HuH-7.5 (cell line): ENCODE measurements around the gene CFAP57.

ENCODE experiments used
- DNase-seq: peaks from one replicate; pipeline ENCODE4 v3.0.0; 2011; ENCODE audit warnings: low spot score

CFAP57 gene

DNA sequence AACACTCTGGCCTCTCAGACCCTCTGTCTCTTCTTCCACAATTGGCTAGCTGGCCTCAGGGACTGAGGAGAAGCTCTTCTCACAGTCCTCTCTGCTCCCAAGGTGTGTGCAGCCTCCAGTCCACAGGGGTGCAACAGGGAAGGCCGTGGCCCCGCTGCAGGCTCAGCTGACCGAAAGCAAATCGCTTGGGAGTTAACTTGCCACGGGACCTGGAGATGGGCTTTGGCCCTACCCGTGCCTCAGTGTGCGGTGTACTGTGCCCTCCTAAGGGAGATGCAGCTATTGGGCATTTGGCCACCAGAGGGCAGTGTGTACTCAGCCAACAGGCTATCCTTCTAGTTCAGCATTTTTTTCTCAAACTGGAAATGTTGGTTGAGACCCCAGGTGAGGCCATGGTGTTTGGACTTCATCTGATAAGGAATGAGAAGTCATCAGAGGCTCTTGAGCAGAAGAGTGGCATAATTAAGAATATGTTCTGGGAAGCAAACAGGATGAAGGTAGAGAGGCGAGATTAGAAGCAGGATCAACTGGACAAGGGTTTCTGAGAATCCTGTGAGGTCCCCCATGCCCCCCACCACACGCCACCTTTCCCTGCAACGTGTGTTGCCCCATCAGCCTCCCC is 55.1 kb downstream of the CFAP57 start:
- peak; percentile 57 for DNase-seq

DNA sequence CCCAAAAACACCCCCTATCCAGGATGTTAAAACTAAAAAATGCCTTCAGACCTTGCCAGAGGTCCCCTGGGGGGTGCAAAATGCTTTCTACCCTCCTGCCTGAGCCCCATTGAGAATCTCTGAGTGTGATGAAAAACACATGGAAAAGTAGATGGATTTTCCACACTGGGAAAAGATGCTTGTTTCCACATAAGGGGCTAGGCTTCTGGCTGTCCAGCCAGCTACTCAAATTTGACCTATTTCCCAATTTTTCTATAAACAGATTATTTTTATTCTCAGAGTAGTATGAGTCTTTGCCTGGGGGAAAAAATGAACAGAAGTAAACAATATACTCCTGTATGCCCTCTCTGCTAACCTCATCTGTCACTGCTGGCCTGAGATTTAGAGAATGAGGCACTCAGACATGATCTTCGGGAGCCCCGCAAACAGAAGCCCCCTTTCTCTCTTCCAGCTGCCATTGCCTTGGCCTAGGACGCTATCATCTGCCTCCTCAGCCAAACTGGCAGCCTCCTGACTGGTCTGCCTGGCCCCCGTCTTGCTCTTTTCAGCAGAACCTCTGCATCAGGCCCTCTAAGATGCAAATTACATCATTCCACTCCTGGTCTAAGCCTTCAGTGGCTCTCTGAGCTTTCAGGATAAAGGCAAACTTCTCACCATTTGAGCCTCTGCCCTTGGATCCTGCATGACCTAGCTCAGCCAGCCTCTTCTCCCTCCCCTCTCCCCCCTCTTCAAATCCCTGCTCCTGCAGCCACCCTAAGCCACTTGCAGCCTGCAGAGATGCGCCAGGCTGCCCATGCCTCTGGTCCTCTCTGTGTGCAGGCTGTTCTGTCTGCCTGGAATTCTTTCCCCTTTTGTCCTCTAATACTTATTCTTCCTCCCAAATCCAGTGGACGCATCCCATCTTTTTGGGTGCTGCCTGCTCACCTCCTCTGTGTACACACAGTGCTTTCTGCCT is 58.0 kb downstream of the CFAP57 start:
- DNase-seq = no peak

DNA sequence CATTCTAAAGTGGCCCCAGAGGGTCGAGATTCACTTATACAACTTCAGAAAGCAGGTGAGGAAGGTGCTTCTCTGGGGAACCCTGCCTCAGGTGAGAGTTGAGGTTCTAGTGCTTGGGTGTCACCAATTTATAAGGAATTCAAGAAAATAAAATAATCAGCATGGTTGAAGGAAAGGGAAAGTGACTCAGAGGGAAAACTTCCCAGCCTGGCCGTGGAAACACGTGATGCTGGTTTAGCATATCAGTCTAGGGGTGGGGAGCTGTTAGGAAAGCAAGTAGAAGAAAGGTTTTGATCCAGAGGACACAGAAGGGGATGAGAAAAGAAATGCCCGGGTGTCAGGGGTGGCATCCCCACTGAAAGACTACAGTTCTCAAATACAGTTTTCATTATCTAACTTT is 59.9 kb downstream of the CFAP57 start:
- no peak for DNase-seq

DNA sequence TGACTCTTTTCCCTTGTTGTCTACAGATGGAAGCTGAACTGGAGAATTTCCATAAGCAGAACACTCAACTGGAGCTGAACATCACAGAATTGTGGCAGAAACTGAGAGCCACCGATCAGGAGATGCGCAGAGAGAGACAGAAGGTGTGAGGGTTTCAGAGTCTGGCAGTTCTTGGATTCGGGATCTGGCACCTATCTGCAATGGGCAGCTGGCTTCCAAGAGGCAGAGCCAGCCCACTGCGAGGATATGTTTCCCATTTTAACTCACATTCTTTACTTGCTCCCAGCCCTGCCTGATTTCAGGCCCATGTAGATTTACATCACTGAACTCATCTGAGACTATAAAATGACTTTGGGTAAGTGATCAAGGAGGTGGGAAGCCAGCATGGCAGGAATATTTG is 60.4 kb downstream of the CFAP57 start:
- no peak for DNase-seq

DNA sequence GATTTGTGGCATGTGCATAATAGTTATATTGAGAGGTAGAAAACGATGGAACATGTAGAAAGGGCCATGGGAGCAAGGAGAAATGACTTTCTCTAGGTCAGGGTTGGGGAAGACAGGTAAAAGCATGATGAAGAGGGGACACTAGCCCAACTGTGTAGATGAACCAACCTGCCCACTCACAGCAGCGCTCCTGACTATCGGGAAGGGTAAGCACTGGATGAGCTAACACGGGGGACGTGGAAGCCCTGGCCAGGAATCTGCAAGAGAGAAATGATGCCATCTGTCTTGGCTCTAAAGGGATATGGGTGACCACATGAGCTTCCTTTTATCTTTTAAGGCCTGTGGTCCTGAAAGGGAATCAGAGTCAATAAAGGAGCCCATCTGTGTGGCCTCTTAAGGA is 61.5 kb downstream of the CFAP57 start:
- DNase-seq = no peak

DNA sequence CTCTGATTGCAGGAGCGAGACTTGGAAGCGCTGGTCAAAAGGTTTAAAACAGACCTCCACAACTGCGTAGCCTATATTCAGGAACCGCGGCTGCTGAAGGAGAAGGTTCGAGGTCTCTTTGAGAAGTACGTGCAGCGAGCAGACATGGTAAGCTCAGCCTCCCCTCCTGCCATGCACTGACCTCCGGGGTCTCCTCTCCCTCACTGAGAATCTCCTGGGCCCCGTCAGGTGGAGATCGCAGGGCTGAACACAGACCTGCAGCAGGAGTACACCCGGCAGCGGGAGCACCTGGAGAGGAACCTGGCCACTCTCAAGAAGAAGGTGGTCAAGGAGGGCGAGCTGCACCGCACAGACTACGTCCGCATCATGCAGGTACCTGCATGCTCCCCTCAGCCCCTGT is 62.1 kb downstream of the CFAP57 start:
- no peak for DNase-seq

DNA sequence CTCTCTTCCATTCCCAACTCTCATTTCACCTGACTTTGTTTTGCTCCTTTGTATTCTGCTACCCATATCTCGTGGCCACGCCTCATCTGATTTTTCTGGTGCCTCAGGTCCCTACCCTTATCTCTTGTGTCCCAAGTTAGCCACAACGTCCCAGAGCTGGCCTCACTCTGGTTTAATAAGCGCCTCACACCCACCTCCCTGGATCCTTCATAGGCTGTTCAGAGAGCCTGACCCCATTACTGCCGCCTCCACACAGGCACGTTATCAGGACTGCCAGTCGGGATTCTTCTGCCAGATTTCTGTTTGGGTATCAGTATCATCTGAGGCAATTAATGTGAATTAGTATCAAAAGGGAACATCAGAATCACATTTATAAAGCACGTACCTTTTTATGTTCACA is 62.9 kb downstream of the CFAP57 start:
- no peak for DNase-seq

DNA sequence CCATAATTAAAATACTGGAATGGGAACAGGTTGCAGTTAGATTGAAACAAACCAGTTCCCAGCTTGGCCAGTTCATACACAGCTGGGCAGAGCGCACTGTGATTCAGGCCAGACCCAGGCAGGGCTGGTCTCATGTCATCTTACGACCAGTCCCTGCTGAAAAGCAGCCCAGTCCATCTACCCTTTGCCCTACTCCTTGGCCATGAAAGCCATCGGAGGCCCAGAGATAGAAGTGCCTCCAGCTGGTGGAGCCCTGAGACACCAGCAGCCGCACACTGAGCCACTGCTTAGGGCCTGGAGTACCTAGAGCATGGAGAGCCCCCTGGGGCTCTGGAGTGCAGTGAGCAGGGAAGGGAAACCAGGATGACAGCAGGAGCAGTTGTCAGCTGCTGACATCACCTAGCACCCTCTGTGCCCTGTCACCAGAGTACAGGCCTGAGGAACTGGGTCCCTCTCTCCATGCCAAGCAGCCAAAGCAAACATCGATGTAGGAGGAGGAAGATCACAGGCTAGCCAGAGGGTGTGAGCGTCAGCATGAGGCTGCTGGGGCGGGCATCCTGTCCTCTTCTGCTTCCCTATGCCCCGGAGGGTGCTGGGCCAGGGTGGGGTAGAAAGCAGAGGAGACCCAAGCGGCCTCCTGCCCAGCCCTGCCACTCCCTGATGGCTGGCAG is 63.5 kb downstream of the CFAP57 start:
- DNase-seq = no peak

DNA sequence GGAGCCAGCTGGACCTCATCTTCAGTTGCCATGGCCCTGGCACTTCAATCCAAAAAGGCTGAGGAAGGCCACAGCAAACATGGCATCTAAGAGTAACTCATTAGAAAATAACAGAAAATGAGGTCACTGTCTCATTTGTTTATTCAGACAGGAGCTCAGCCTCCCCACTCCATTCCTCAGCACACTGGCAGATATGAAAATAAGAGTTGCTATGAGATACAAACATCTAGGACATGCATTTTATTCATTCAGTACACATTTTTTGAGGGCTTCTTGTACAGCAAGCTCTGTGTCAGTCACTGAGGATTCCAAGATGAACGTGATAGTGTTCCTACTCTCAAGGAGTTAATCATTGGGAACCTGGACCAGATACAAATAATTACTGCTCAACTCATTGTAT is 65.0 kb downstream of the CFAP57 start:
- no peak for DNase-seq

DNA sequence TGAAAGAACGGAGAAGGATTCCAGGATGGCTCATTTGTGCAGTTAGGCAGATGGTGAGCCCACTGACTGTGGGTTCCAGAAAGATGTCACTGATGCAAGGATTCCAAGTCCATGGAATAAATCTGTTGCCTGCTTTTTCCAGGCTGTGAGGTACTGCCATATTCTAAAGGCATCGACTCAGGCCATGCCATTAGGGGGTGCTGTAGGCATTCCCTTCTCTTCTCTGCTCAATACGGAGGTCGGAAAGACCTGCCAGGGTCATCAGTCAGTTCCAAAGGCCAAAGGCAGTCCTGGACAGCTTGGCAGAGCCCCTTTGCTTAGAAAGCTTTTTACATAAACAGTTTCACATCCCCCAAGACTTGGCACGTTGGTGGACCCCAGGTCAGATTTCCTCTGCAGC is 66.0 kb downstream of the CFAP57 start:
- peak; percentile 73 for DNase-seq

DNA sequence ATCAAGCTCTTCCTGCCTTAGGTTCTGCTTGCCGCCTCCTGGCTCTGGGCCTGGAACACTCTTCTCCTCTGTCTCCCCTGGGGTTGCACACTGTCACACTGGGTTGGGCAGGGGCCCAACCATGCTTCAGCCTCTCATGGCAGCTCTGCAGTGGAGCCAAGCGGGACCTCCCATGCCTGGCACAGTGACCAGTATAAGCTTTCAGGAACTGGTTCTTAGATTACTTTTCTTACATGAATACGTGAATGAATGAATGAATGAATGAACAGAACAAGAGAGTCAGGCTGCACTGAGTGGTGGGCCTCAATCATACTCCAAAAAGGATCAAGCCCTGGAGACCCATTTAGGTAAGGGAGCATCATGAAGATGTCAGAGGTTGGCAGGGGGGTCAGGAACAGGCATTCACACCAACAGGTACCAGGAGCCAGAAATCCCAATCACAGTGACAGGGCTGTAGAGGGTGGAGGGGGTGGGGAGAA is 66.9 kb downstream of the CFAP57 start:
- DNase-seq = no peak

DNA sequence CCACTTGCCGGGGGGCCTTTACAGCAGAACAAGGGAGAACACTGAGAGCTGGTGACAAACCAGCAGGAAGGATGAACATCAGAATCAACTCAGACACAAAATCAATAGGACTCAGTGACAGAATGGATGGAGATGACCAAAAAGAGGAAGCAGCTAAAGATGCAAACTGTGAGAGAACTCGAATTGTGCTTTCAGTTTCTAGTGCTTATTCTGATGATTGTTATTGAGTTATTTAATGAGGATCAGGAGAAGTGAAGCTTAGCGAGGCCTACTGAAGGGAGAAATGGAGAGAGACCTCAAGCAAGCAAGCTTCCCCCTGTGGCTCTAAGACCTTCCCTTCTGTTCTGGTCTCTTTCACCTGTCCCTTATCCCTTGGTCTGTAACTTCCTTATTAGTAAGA is 67.4 kb downstream of the CFAP57 start:
- DNase-seq = no peak

DNA sequence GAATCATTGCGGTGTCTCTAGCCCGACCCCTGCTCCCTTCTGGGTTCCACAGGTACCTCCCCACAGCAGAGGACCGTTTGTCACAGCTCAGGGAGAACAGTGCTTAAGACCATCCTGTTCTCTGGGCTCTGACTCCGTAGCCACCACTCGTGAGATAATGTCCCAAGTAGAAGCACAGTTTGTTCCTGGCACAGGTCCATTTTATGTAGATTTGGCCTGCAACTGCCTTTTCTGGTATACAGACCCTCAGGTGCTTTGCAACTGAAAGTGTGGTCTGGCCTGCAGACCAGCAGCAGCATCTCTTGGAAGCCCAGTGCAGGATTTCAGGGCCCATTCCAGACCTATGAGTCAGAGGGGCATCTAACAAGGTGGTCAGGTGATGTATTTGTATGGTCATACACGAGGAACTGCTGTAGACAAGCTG is 69.3 kb downstream of the CFAP57 start:
- DNase-seq = no peak

DNA sequence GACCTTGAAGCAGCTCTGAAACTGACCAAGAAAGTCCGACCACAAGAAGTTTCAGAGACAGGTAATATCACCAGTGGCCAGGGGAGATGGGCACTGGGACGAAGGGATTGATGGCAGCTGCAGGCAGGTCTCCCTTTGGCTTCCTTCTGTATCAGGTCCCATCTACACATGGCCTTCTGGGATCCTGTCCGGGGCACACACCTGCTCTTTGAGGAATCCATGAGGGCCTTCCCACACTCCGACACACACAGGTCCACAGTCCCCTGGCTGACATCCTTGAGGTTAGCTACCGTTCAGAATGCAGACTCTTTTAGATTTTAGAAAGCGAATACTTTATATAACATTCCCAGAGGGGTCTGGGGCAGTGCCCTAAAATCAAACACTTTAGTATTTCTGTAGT is 71.2 kb downstream of the CFAP57 start:
- no peak for DNase-seq

DNA sequence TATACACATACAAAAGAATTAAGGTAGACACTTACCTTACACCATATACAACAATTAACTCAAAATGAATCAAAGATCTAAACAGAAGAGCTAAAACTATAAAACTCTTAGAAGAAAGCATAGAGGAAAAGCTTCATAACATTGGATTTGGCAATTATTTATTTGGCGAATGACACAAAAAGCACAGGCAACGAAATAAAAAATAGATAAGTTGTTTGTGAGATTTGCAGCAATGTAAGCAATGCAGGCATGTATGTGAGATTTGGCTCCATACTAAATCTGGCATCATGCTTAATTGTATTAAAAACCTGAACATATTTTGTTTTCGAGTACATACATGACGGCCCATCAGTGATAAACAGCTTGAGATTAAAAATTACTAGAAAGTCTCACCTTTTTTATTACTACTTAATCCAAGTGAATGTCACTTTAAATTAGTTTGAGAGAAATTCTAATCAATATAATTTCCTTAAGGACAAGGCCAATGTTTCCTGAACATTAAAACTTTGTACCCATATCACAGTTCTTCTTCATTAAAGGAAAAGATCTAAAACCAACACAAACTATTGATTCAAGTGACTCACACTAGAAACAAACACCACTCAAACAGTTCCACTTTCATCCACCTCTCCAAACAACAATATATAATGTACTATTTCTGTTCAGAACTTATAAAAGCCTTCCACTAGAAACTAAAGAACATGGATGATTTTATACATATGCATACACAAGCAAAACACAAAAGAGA is 74.5 kb downstream of the CFAP57 start:
- no peak for DNase-seq

DNA sequence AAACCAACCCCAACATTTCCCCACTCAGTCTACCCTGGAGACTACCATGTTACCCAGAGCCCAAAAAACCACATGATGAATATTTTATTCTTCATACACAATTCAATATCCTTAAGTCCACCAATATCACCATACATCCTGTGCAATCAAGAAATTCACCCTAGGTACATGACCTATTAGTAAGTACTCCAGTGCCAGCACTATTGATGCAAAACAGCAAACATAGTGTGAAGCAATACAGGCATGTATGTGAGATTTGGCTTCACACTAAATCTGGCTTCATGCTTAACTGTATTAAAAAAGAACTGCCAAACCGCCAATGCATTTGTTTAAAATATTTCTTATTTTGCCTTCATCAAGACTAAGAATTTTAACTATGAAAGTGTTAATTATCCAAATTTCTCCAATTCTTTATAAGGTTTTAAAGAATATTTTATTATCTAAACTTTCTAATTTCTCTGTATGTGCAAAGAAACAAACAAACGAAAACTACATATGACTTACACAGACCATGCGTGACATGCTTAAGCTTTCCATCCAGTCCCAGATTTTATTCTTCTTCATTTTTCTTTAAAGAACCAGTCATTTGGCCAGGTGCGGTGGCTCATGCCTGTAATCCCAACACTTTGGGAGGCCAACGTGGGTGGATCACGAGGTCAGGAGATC is 75.3 kb downstream of the CFAP57 start:
- DNase-seq = no peak

DNA sequence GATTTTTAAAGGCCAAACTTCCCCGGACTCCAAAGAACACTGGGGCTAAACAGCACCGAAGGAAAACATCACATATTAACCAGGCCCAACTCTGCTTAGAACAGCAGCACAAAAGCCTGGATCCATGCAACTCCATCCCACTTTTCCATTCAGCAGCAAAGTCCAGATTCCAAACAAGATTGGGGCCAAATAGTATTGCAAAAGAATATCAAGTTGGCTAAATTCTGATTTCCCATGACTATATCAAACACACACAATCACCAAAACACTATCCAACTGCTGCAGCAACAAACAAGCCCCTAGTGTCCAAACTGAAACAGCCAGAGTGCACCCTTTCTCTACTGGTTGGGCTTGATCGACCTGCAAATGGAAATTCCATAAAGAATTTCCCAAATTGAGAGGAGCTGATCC is 78.2 kb downstream of the CFAP57 start:
- DNase-seq = no peak

DNA sequence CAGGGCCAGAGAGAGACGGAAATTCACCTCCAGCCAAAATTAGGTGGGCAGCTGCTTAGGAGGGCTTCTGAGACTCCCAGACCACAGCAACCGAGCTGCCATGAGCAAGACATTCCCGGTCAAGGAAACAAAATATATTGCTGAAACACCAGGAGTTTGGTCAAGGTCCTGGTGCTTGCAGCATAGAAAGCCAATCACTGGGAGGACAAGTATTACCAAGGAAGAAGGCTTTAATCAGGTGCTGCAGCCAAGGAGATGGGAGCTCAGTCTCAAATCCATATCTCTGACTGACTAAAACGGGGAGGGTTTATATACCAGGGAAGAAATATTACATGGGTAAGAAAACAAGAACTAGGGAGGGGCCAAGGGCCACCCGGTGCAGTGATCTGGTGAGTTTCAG is 78.9 kb downstream of the CFAP57 start:
- no peak for DNase-seq

DNA sequence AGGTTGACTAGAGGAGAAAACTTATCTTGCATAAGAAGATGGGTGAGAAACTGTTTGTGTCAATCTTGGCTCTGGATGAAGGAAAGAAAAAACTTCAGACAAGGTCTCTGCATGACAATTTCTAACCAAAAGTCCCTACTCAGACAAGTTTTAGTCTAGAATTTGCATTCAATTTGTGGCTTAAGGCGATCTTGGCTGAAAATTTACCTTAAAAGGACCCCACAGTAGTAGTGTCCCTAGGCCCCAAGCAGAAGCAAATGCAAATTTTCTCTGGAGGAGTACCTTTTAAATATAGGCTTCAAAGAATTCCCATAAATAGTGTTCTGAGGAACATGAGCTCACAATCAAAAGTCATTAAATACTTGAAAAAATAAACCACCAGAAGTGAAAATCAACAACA is 80.1 kb downstream of the CFAP57 start:
- no peak for DNase-seq

DNA sequence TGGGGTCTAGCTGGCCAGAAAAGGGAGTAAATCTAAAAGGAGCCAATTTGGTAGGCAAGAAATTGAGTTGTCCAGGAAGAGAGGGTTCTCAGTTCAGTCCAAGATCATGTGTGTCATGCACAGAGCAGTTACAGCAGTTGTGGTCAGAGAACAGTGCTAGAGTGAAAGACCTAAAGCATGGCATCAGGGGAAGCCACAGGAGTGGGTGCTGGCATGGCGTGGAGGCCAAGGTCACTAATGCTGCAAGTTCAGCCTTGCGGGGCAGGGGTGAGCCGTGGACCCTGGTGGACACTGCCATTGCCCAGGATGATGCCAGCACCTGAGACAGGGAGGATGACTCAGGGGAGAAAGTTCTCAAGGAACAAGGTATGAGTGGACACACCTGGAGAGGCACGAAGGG is 81.0 kb downstream of the CFAP57 start:
- no peak for DNase-seq

DNA sequence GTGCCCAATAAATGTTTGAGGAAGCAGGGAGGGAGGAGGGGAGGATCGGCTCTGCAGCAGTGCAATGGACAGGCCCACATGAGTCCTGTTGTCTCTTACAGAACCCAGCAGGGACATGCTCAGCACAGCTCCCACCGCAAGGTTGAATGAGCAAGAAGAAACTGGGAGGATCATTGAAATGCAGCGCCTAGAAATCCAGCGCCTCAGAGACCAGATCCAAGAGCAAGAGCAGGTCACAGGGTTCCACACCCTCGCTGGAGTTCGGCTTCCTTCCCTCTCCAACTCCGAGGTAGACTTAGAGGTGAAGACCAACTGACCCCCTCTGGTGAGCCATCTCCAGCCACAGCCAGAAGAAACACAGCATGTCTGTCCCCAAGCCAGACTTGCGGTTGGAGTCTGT is 81.7 kb downstream of the CFAP57 start:
- no peak for DNase-seq
